HEK293 (cell line): ENCODE results near the gene RIC3.

ENCODE experiments used
- CTCF ChIA-PET: fragments of 350-600 bp; formaldehyde crosslinking; extraction: SDS; loops from one replicate; lab custom pipeline; 2021; ENCODE audit warnings: antibody characterized with exemption; lab: Yijun Ruan, JAX
- POLR2A ChIA-PET: fragments of 300-600 bp; formaldehyde crosslinking; extraction: SDS; loops from one replicate; lab custom pipeline; 2020; ENCODE audit warnings: antibody characterized with exemption, inconsistent platforms; lab: Yijun Ruan, JAX
- H3K27ac ChIP-seq: fragments of 200-500 bp; sonication (Bioruptor generic); 2 replicates; pipeline ENCODE4 v1.5.1; 2014; ENCODE audit warnings: low read depth, low read length, control low read depth, inconsistent platforms; ENCODE audit errors: extremely low read depth
- H3K36me3 ChIP-seq, 2 experiments: fragments of 200-500 bp in 1 of 2; sonication (Bioruptor generic) in 1 of 2; 1 replicate in 1 of 2; 2 replicates in 1 of 2; pipeline ENCODE4 v1.5.1; 2014 to 2017; ENCODE audit warnings: inconsistent platforms in 2 of 2, low read length in 2 of 2; ENCODE audit not compliant: control insufficient read depth in 2 of 2, insufficient read depth in 1 of 2
- H3K4me1 ChIP-seq: fragments of 200-500 bp; sonication (Bioruptor generic); 2 replicates; pipeline ENCODE4 v1.5.1; 2014; ENCODE audit warnings: mild to moderate bottlenecking, low read length, inconsistent platforms; ENCODE audit not compliant: control insufficient read depth, insufficient read depth
- H3K4me3 ChIP-seq: 2 replicates; pipeline ENCODE4 v1.5.1; 2011; ENCODE audit warnings: low read depth, mild to moderate bottlenecking, control low read depth, low read length, moderate library complexity
- H3K9me3 ChIP-seq: fragments of 200-500 bp; sonication (Bioruptor generic); 2 replicates; pipeline ENCODE4 v1.5.1; 2014; ENCODE audit warnings: low read depth, low read length, inconsistent platforms; ENCODE audit not compliant: control insufficient read depth, insufficient read depth
- GLIS2 ChIP-seq: fragments of 450-650 bp; formaldehyde crosslinking; IDR thresholded peaks from 2 replicates; pipeline ENCODE4 v1.5.1; 2016; ENCODE audit warnings: missing biosample characterization, missing genetic modification characterization
- OSR2 ChIP-seq: fragments of 450-650 bp; formaldehyde crosslinking; IDR thresholded peaks from 2 replicates; pipeline ENCODE4 v1.5.1; 2016; ENCODE audit warnings: missing biosample characterization, missing genetic modification characterization
- PRDM4 ChIP-seq: fragments of 450-650 bp; formaldehyde crosslinking; IDR thresholded peaks from 2 replicates; pipeline ENCODE4 v1.5.1; 2017; ENCODE audit warnings: missing biosample characterization, missing genetic modification characterization
- ZBTB17 ChIP-seq: fragments of 450-650 bp; formaldehyde crosslinking; IDR thresholded peaks from 2 replicates; pipeline ENCODE4 v1.5.1; 2016; ENCODE audit warnings: missing biosample characterization, missing genetic modification characterization
- ZFP3 ChIP-seq: fragments of 450-650 bp; formaldehyde crosslinking; IDR thresholded peaks from 2 replicates; pipeline ENCODE4 v1.5.1; 2016; ENCODE audit warnings: low read depth, missing biosample characterization, missing genetic modification characterization
- ZFP41 ChIP-seq: fragments of 450-650 bp; formaldehyde crosslinking; IDR thresholded peaks from 2 replicates; pipeline ENCODE4 v1.5.1; 2016; ENCODE audit warnings: missing biosample characterization, missing genetic modification characterization, borderline replicate concordance
- ZFP69B ChIP-seq: fragments of 450-650 bp; formaldehyde crosslinking; IDR thresholded peaks from 2 replicates; pipeline ENCODE4 v1.5.1; 2016; ENCODE audit warnings: missing biosample characterization, missing genetic modification characterization
- ZNF146 ChIP-seq: fragments of 450-650 bp; formaldehyde crosslinking; IDR thresholded peaks from 2 replicates; pipeline ENCODE4 v1.5.1; 2016; ENCODE audit warnings: missing biosample characterization, missing genetic modification characterization
- ZNF335 ChIP-seq: fragments of 450-650 bp; formaldehyde crosslinking; conservative IDR thresholded peaks from 2 replicates; pipeline ENCODE4 v1.5.1; 2016; ENCODE audit warnings: missing biosample characterization, missing genetic modification characterization
- ZNF341 ChIP-seq: fragments of 450-650 bp; formaldehyde crosslinking; IDR thresholded peaks from 2 replicates; pipeline ENCODE4; 2016; ENCODE audit warnings: low read depth, missing biosample characterization, missing genetic modification characterization
- ZNF398 ChIP-seq: fragments of 450-650 bp; formaldehyde crosslinking; IDR thresholded peaks from 2 replicates; pipeline ENCODE4 v1.5.1; 2017; ENCODE audit warnings: missing biosample characterization, missing genetic modification characterization
- ZNF629 ChIP-seq: fragments of 450-650 bp; formaldehyde crosslinking; IDR thresholded peaks from 2 replicates; pipeline ENCODE4 v1.5.1; 2017; ENCODE audit warnings: missing biosample characterization, missing genetic modification characterization
- ZNF837 ChIP-seq: fragments of 450-650 bp; formaldehyde crosslinking; IDR thresholded peaks from 2 replicates; pipeline ENCODE4 v1.5.1; 2016; ENCODE audit warnings: missing biosample characterization, missing genetic modification characterization
- TF ChIP-seq, protein P1 (sequence below): fragments of 450-650 bp; formaldehyde crosslinking; IDR thresholded peaks from 2 replicates; pipeline ENCODE4 v1.5.1; 2016; ENCODE audit warnings: missing biosample characterization, missing genetic modification characterization, borderline replicate concordance
- TF ChIP-seq, protein P2 (sequence below): fragments of 450-650 bp; formaldehyde crosslinking; IDR thresholded peaks from 2 replicates; pipeline ENCODE4 v1.5.1; 2016; ENCODE audit warnings: missing biosample characterization, missing genetic modification characterization
- TF ChIP-seq, protein P3 (sequence below): fragments of 450-650 bp; formaldehyde crosslinking; IDR thresholded peaks from 2 replicates; pipeline ENCODE4 v1.5.1; 2016; ENCODE audit warnings: missing biosample characterization, missing genetic modification characterization

Gene RIC3

GRCh38 chr11:8102965-8103364, 65.9 kb downstream of the RIC3 start:
- Histone ChIP-seq H3K9me3 (no peaks in the 10 kb centered on the region), H3K4me1 (no peaks in the 10 kb centered on the region), H3K4me3 (no peak overlapping the region), H3K27ac (no peak overlapping the region), H3K36me3 (peaks cover 0 to 96% of the 10 kb centered on the region in 2 experiments; a peak in 1 of 3 replicates)
- ChIA-PET CTCF (interaction anchor here (0.6 to 19.6 kb wide), 6 partner anchors 10 to 461 kb away, joined by 3 to 374 read pairs (median 5); no protein-coding TSS in a partner anchor), POLR2A (no interaction called here)
- TF ChIP-seq GLIS2 (tag by site-specific recombination): no peak

- Histone ChIP-seq H3K4me1 (no peaks in the 10 kb centered on the region), H3K9me3 (no peaks in the 10 kb centered on the region), H3K4me3 (no peak overlapping the region), H3K36me3 (peaks cover 0 to 99% of the 10 kb centered on the region in 2 experiments; a peak in 1 of 3 replicates)
- CTCF ChIA-PET: interaction anchor here (0.6 to 19.6 kb wide), 4 partner anchors 12 to 461 kb away, joined by 3 to 532 read pairs (median 190); no protein-coding TSS in a partner anchor
- no peak for TF ChIP-seq ZBTB17 (tag by site-specific recombination)
- no peak for TF ChIP-seq PRDM4 (tag by site-specific recombination)
- TF ChIP-seq, protein P1, sequence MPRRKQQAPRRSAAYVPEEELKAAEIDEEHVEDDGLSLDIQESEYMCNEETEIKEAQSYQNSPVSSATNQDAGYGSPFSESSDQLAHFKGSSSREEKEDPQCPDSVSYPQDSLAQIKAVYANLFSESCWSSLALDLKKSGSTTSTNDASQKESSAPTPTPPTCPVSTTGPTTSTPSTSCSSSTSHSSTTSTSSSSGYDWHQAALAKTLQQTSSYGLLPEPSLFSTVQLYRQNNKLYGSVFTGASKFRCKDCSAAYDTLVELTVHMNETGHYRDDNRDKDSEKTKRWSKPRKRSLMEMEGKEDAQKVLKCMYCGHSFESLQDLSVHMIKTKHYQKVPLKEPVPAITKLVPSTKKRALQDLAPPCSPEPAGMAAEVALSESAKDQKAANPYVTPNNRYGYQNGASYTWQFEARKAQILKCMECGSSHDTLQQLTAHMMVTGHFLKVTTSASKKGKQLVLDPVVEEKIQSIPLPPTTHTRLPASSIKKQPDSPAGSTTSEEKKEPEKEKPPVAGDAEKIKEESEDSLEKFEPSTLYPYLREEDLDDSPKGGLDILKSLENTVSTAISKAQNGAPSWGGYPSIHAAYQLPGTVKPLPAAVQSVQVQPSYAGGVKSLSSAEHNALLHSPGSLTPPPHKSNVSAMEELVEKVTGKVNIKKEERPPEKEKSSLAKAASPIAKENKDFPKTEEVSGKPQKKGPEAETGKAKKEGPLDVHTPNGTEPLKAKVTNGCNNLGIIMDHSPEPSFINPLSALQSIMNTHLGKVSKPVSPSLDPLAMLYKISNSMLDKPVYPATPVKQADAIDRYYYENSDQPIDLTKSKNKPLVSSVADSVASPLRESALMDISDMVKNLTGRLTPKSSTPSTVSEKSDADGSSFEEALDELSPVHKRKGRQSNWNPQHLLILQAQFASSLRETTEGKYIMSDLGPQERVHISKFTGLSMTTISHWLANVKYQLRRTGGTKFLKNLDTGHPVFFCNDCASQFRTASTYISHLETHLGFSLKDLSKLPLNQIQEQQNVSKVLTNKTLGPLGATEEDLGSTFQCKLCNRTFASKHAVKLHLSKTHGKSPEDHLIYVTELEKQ (tag by site-specific recombination): no peak
- no peak for TF ChIP-seq ZNF629
- no peak for TF ChIP-seq ZNF837 (tag by site-specific recombination)
- TF ChIP-seq ZFP41 (tag by site-specific recombination): no peak
- TF ChIP-seq, protein P2, sequence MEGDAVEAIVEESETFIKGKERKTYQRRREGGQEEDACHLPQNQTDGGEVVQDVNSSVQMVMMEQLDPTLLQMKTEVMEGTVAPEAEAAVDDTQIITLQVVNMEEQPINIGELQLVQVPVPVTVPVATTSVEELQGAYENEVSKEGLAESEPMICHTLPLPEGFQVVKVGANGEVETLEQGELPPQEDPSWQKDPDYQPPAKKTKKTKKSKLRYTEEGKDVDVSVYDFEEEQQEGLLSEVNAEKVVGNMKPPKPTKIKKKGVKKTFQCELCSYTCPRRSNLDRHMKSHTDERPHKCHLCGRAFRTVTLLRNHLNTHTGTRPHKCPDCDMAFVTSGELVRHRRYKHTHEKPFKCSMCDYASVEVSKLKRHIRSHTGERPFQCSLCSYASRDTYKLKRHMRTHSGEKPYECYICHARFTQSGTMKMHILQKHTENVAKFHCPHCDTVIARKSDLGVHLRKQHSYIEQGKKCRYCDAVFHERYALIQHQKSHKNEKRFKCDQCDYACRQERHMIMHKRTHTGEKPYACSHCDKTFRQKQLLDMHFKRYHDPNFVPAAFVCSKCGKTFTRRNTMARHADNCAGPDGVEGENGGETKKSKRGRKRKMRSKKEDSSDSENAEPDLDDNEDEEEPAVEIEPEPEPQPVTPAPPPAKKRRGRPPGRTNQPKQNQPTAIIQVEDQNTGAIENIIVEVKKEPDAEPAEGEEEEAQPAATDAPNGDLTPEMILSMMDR (tag by site-specific recombination): no peak
- no peak for TF ChIP-seq ZNF341
- TF ChIP-seq ZNF335 (tag by site-specific recombination): no peak
- TF ChIP-seq, protein P3, sequence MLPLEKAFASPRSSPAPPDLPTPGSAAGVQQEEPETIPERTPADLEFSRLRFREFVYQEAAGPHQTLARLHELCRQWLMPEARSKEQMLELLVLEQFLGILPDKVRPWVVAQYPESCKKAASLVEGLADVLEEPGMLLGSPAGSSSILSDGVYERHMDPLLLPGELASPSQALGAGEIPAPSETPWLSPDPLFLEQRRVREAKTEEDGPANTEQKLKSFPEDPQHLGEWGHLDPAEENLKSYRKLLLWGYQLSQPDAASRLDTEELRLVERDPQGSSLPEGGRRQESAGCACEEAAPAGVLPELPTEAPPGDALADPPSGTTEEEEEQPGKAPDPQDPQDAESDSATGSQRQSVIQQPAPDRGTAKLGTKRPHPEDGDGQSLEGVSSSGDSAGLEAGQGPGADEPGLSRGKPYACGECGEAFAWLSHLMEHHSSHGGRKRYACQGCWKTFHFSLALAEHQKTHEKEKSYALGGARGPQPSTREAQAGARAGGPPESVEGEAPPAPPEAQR (tag by site-specific recombination): no peak
- TF ChIP-seq ZNF146 (tag by site-specific recombination): no peak
- TF ChIP-seq ZFP69B (tag by site-specific recombination): no peak
- TF ChIP-seq ZFP3 (tag by site-specific recombination): no peak
- TF ChIP-seq ZNF398 (tag by site-specific recombination): no peak
- TF ChIP-seq OSR2 (tag by site-specific recombination): no peak
- TF ChIP-seq, all 188 proteins: peak for 0
- POLR2A ChIA-PET: no interaction called here
- no peak overlapping the region for H3K27ac ChIP-seq
Observed at GRCh38 chr11:8102296-8102915, 66.4 kb downstream of the RIC3 start.
